HL-60 (cell line): ENCODE measurements around the gene COPS6.

Experiments
- microRNA-seq: library from miRNA; unstranded; fragments of <30 nt; microRNA quantifications from one replicate; pipeline ENCODE4, GENCODE V29; 2018

COPS6 gene

Small RNAs within 50 kb of the gene (microRNA-seq; reads per million reads assigned to microRNA genes)
- gene MIR106B (15,699 reads per million, percentile 99 among the genes with 10 or more reads in this experiment), gene MIR25 (5,207 reads per million, percentile 96 among the genes with 10 or more reads in this experiment), gene MIR93 (15,651 reads per million, percentile 99 among the genes with 10 or more reads in this experiment)
